ENCODE results near the gene EEFSEC.

Gene EEFSEC

GRCh38 chr3:128324911-128325592, 171.8 kb downstream of the EEFSEC start:
- POLR2A ChIA-PET = no interaction called here
- CTCF ChIA-PET = no interaction called here
- DNase-seq (ENCODE audit: extremely low spot score) = no peak
- TF ChIP-seq SUZ12 (IDR thresholded peaks at IDR 0.05) = no peak
- no peak for TF ChIP-seq ELF4 (IDR thresholded peaks at IDR 0.05)
- no peak for TF ChIP-seq CTBP1 (IDR thresholded peaks at IDR 0.05; ENCODE audit: borderline replicate concordance)
- TF ChIP-seq SP1 (IDR thresholded peaks at IDR 0.05) = no peak

- no peak for DNase-seq (ENCODE audit: extremely low spot score)
- ChIA-PET CTCF (no interaction called here), POLR2A (no interaction called here)
- TF ChIP-seq ZNF384 (IDR thresholded peaks at IDR 0.05) (no peak), BHLHE40 (IDR thresholded peaks at IDR 0.05; ENCODE audit: borderline replicate concordance) (no peak), ELF4 (IDR thresholded peaks at IDR 0.05) (no peak), FOXM1 (IDR thresholded peaks at IDR 0.05; ENCODE audit: borderline replicate concordance) (no peak), CTBP1 (IDR thresholded peaks at IDR 0.05; ENCODE audit: borderline replicate concordance) (no peak), FOXA1 (IDR thresholded peaks at IDR 0.05) (no peak), FOXK2 (IDR thresholded peaks at IDR 0.05) (no peak), NFRKB (IDR thresholded peaks at IDR 0.05) (no peak)
These were observed 173.0 kb downstream of the EEFSEC start for GRCh38 chr3:128326051-128326823.

- DNase-seq (ENCODE audit: extremely low spot score) = no peak
- TF ChIP-seq ARNT (IDR thresholded peaks at IDR 0.05) (no peak), BHLHE40 (IDR thresholded peaks at IDR 0.05; ENCODE audit: borderline replicate concordance) (no peak), TARDBP (IDR thresholded peaks at IDR 0.05) (no peak), SP1 (IDR thresholded peaks at IDR 0.05) (no peak), ZNF384 (IDR thresholded peaks at IDR 0.05) (no peak), FOXK2 (IDR thresholded peaks at IDR 0.05) (no peak), ELF4 (IDR thresholded peaks at IDR 0.05) (no peak), NFRKB (IDR thresholded peaks at IDR 0.05) (no peak), LEF1 (IDR thresholded peaks at IDR 0.05; ENCODE audit: borderline replicate concordance) (no peak), SUZ12 (IDR thresholded peaks at IDR 0.05) (no peak), L3MBTL2 (conservative IDR thresholded peaks at IDR 0.05) (no peak), FOXM1 (IDR thresholded peaks at IDR 0.05; ENCODE audit: borderline replicate concordance) (no peak), HDGF (IDR thresholded peaks at IDR 0.05; ENCODE audit: borderline replicate concordance) (no peak), PKNOX1 (IDR thresholded peaks at IDR 0.05) (no peak), FOXA1 (IDR thresholded peaks at IDR 0.05) (no peak), CTBP1 (IDR thresholded peaks at IDR 0.05; ENCODE audit: borderline replicate concordance) (no peak)
- ChIA-PET CTCF (no interaction called here), POLR2A (no interaction called here)
These were observed 174.3 kb downstream of the EEFSEC start for GRCh38 chr3:128327606-128328031.

GRCh38 chr3:128328546-128329458, 175.5 kb downstream of the EEFSEC start:
- no peak for DNase-seq (ENCODE audit: extremely low spot score)
- POLR2A ChIA-PET = no interaction called here
- TF ChIP-seq NFRKB (IDR thresholded peaks at IDR 0.05) (no peak), PKNOX1 (IDR thresholded peaks at IDR 0.05) (no peak), SUZ12 (IDR thresholded peaks at IDR 0.05) (no peak), FOXM1 (IDR thresholded peaks at IDR 0.05; ENCODE audit: borderline replicate concordance) (no peak), FOXK2 (IDR thresholded peaks at IDR 0.05) (no peak), CTBP1 (IDR thresholded peaks at IDR 0.05; ENCODE audit: borderline replicate concordance) (no peak), ARNT (IDR thresholded peaks at IDR 0.05) (no peak), BHLHE40 (IDR thresholded peaks at IDR 0.05; ENCODE audit: borderline replicate concordance) (no peak), ZNF384 (IDR thresholded peaks at IDR 0.05) (no peak), LEF1 (IDR thresholded peaks at IDR 0.05; ENCODE audit: borderline replicate concordance) (no peak), FOXA1 (IDR thresholded peaks at IDR 0.05) (no peak), HDGF (IDR thresholded peaks at IDR 0.05; ENCODE audit: borderline replicate concordance) (no peak), TARDBP (IDR thresholded peaks at IDR 0.05) (no peak)
- CTCF ChIA-PET = no interaction called here

- ChIA-PET CTCF (no interaction called here), POLR2A (no interaction called here)
- no peak for DNase-seq (ENCODE audit: extremely low spot score)
- no peak for TF ChIP-seq ELF4 (IDR thresholded peaks at IDR 0.05)
- no peak for TF ChIP-seq PKNOX1 (IDR thresholded peaks at IDR 0.05)
- no peak for TF ChIP-seq SP1 (IDR thresholded peaks at IDR 0.05)
- no peak for TF ChIP-seq BHLHE40 (IDR thresholded peaks at IDR 0.05; ENCODE audit: borderline replicate concordance)
- no peak for TF ChIP-seq LEF1 (IDR thresholded peaks at IDR 0.05; ENCODE audit: borderline replicate concordance)
- TF ChIP-seq ZNF384 (IDR thresholded peaks at IDR 0.05) = no peak
- TF ChIP-seq NFRKB (IDR thresholded peaks at IDR 0.05) = no peak
- TF ChIP-seq TARDBP (IDR thresholded peaks at IDR 0.05) = no peak
- TF ChIP-seq FOXA1 (IDR thresholded peaks at IDR 0.05) = no peak
- TF ChIP-seq FOXK2 (IDR thresholded peaks at IDR 0.05) = no peak
- no peak for TF ChIP-seq HDGF (IDR thresholded peaks at IDR 0.05; ENCODE audit: borderline replicate concordance)
- TF ChIP-seq L3MBTL2 (conservative IDR thresholded peaks at IDR 0.05) = no peak
- no peak for TF ChIP-seq CTBP1 (IDR thresholded peaks at IDR 0.05; ENCODE audit: borderline replicate concordance)
These were observed 176.4 kb downstream of the EEFSEC start for GRCh38 chr3:128329491-128330213.

All from HEK293T (cell line).